Measurements from ENCODE around the gene MSI2.

The MSI2 gene

GRCh38 chr17:57379895-57380434 lies 123.6 kb downstream of the MSI2 start:
- no peak for DNase-seq
- intact Hi-C loops (cut with DNase I): no loop called here

- no peak for DNase-seq
- intact Hi-C loops (cut with DNase I): no loop called here
Observed at GRCh38 chr17:57381498-57381897, 125.2 kb downstream of the MSI2 start.

GRCh38 chr17:57384219-57384618 lies 127.9 kb downstream of the MSI2 start:
- no peak for DNase-seq
- intact Hi-C loops (cut with DNase I): no loop called here

GRCh38 chr17:57385975-57386374 lies 129.7 kb downstream of the MSI2 start:
- no peak for DNase-seq
- intact Hi-C loops (cut with DNase I): no loop called here

- intact Hi-C loops (cut with DNase I): no loop called here
- no peak for DNase-seq
Observed at GRCh38 chr17:57387575-57387974, 131.3 kb downstream of the MSI2 start.

- intact Hi-C loops (cut with DNase I): no loop called here
- DNase-seq: no peak
Observed at GRCh38 chr17:57388131-57388725, 131.9 kb downstream of the MSI2 start.

- DNase-seq: no peak
- intact Hi-C loops (cut with DNase I): no loop called here
Observed at GRCh38 chr17:57389473-57389872, 133.2 kb downstream of the MSI2 start.

GRCh38 chr17:57391076-57391825 lies 134.9 kb downstream of the MSI2 start:
- DNase-seq: no peak
- intact Hi-C loops (cut with DNase I): no loop called here

GRCh38 chr17:57391857-57392471 lies 135.6 kb downstream of the MSI2 start:
- no peak for DNase-seq
- intact Hi-C loops (cut with DNase I): no loop called here

GRCh38 chr17:57393368-57393767 lies 137.0 kb downstream of the MSI2 start:
- intact Hi-C loops (cut with DNase I): no loop called here
- no peak for DNase-seq

- no peak for DNase-seq
- intact Hi-C loops (cut with DNase I): no loop called here
Observed at GRCh38 chr17:57394375-57394774, 138.1 kb downstream of the MSI2 start.

GRCh38 chr17:57395721-57396321 lies 139.5 kb downstream of the MSI2 start:
- intact Hi-C loops (cut with DNase I): no loop called here
- no peak for DNase-seq

- intact Hi-C loops (cut with DNase I): no loop called here
- no peak for DNase-seq
Observed at GRCh38 chr17:57396511-57396921, 140.2 kb downstream of the MSI2 start.

- intact Hi-C loops (cut with DNase I): no loop called here
- no peak for DNase-seq
Observed at GRCh38 chr17:57397402-57397801, 141.1 kb downstream of the MSI2 start.

- intact Hi-C loops (cut with DNase I): no loop called here
- no peak for DNase-seq
Observed at GRCh38 chr17:57399690-57400089, 143.4 kb downstream of the MSI2 start.

GRCh38 chr17:57400648-57401047 lies 144.3 kb downstream of the MSI2 start:
- intact Hi-C loops (cut with DNase I): no loop called here
- no peak for DNase-seq

- no peak for DNase-seq
- intact Hi-C loops (cut with DNase I): no loop called here
Observed at GRCh38 chr17:57401556-57402488, 145.5 kb downstream of the MSI2 start.

- intact Hi-C loops (cut with DNase I): no loop called here
- DNase-seq: no peak
Observed at GRCh38 chr17:57402681-57403180, 146.4 kb downstream of the MSI2 start.

- intact Hi-C loops (cut with DNase I): no loop called here
Observed at GRCh38 chr17:57403236-57403635, 146.9 kb downstream of the MSI2 start.

GRCh38 chr17:57404073-57404472 lies 147.8 kb downstream of the MSI2 start:
- intact Hi-C loops (cut with DNase I): no loop called here
- DNase-seq: no peak

More at GRCh38 chr17:57403236-57403635, 146.9 kb downstream of the MSI2 start:
- peak in 8 of 10 donors; percentile 29 to 92 (median 46) for DNase-seq
